Measurements from ENCODE around the gene ZG16B. TPM values are rescaled to one million over a fixed set of nuclear protein-coding genes. Genes with fewer than 3 reads are reported as not detected.

Gene ZG16B
- total and polyA plus RNA-seq, 10 donors, result 0.73 to 3.8 (median 1.5) TPM; not detected in 1

GRCh38 chr16:2836646-2837508 lies 6.8 kb downstream of the ZG16B start:
- 61 to 83% (median 77%) methylated on average over 13 of the region's 13 CpGs for WGBS, 5 donors
- no peak overlapping the region for H3K4me3 ChIP-seq
- H3K9me3 ChIP-seq, result no peaks in the 10 kb centered on the region
- H3K27me3 ChIP-seq (replicated peaks in 1 of 7), result peaks cover 0 to 47% (median 0%) of the 10 kb centered on the region in 7 donors
- no peak for DNase-seq
- no peak for TF ChIP-seq CTCF (IDR thresholded peaks at IDR 0.05 in 8 of 11, conservative IDR thresholded peaks at IDR 0.05 in 3 of 11)
- no peak for TF ChIP-seq POLR2AphosphoS5 (IDR thresholded peaks at IDR 0.05)
- no peak for TF ChIP-seq POLR2A (IDR thresholded peaks at IDR 0.05)
- intact Hi-C loops (cut with DNase I; ENCODE audit: low total_unique reads), result no loop called here
- no peak overlapping the region for H3K27ac ChIP-seq
- no peaks in the 10 kb centered on the region for H3K36me3 ChIP-seq
- peaks cover 7 to 28% (median 24%) of the 10 kb centered on the region in 6 donors for H3K4me1 ChIP-seq

- H3K27ac ChIP-seq, result no peak overlapping the region
- DNase-seq, result peak; percentile 84
- H3K36me3 ChIP-seq, result no peaks in the 10 kb centered on the region
- 2 to 10% (median 8%) methylated on average over 4 to 12 of the region's 12 CpGs for WGBS, 5 donors
- no peak for TF ChIP-seq POLR2A (IDR thresholded peaks at IDR 0.05)
- peak; percentile 31 to 66 (median 57) for TF ChIP-seq POLR2AphosphoS5 (IDR thresholded peaks at IDR 0.05)
- TF ChIP-seq CTCF (IDR thresholded peaks at IDR 0.05 in 8 of 11, conservative IDR thresholded peaks at IDR 0.05 in 3 of 11), result peak; percentile 50 to 88 (median 75)
- H3K9me3 ChIP-seq, result no peaks in the 10 kb centered on the region
- peaks cover 0 to 36% (median 0%) of the 10 kb centered on the region in 7 donors for H3K27me3 ChIP-seq (replicated peaks in 1 of 7)
- H3K4me1 ChIP-seq, result peaks cover 14 to 39% (median 32%) of the 10 kb centered on the region in 6 donors
- no peak overlapping the region for H3K4me3 ChIP-seq
- intact Hi-C loops (cut with DNase I; ENCODE audit: low total_unique reads), result no loop called here
Observed at GRCh38 chr16:2838928-2839327, 8.8 kb downstream of the ZG16B start.

- 86 to 95% (median 88%) methylated on average over 9 to 15 of the region's 15 CpGs for WGBS, 5 donors
- H3K9me3 ChIP-seq, result no peaks in the 10 kb centered on the region
- H3K4me3 ChIP-seq, result no peak overlapping the region
- intact Hi-C loops (cut with DNase I; ENCODE audit: low total_unique reads), result no loop called here
- peak; percentile 58 for DNase-seq
- peaks cover 14 to 39% (median 32%) of the 10 kb centered on the region in 6 donors for H3K4me1 ChIP-seq
- no peaks in the 10 kb centered on the region for H3K36me3 ChIP-seq
- no peak for TF ChIP-seq POLR2AphosphoS5 (IDR thresholded peaks at IDR 0.05)
- no peak for TF ChIP-seq POLR2A (IDR thresholded peaks at IDR 0.05)
- no peak for TF ChIP-seq CTCF (IDR thresholded peaks at IDR 0.05 in 8 of 11, conservative IDR thresholded peaks at IDR 0.05 in 3 of 11)
- peaks cover 0 to 36% (median 0%) of the 10 kb centered on the region in 7 donors for H3K27me3 ChIP-seq (replicated peaks in 1 of 7)
- H3K27ac ChIP-seq, result no peak overlapping the region
Observed at GRCh38 chr16:2839650-2840450, 9.7 kb downstream of the ZG16B start.

Measured in spleen (tissue), 11 donors.